ENCODE results near the gene CAMK1G. TPM values are rescaled to one million over a fixed set of nuclear protein-coding genes. Genes with fewer than 3 reads are reported as not detected.

Gene CAMK1G
- total and polyA plus RNA-seq, 2 donors (not counting 1 experiment from before 2014, with no cell fraction given): not detected

GRCh38 chr1:209629621-209630382 is 46.3 kb downstream of the CAMK1G start:
- Histone ChIP-seq H3K9me3 (ENCODE audit: control extremely low read depth in 1 of 3, control insufficient read depth in 2 of 3, insufficient read depth in 1 of 3, low read length in 2 of 3) (no peaks in the 10 kb centered on the region), H3K79me2 (ENCODE audit: control insufficient read depth, insufficient read depth, low read length) (no peaks in the 10 kb centered on the region), H3K4me3 (ENCODE audit: control extremely low read depth in 1 of 5, extremely low read depth in 1 of 5, insufficient read depth in 1 of 5, low read depth in 2 of 5, low read length in 4 of 5) (no peak overlapping the region), H3K27ac (ENCODE audit: low read length in 2 of 2) (no peak overlapping the region), H3K4me1 (ENCODE audit: control insufficient read depth in 2 of 2, insufficient read depth in 2 of 2, low read length in 2 of 2) (no peaks in the 10 kb centered on the region), H4K20me1 (ENCODE audit: control insufficient read depth, insufficient read depth, low read length, poor library complexity, severe bottlenecking) (no peaks in the 10 kb centered on the region), H3K9ac (ENCODE audit: low read length) (no peak overlapping the region), H3K4me2 (replicated peaks; ENCODE audit: low read depth, low read length, poor library complexity, severe bottlenecking) (no peak overlapping the region), H3K36me3 (replicated peaks in 1 of 2; ENCODE audit: control extremely low read depth in 1 of 2, control insufficient read depth in 1 of 2, extremely low read depth in 1 of 2, insufficient read depth in 2 of 2, low read length in 1 of 2) (no peaks in the 10 kb centered on the region), H3K27me3 (replicated peaks in 1 of 4; ENCODE audit: control extremely low read depth in 1 of 4, control insufficient read depth in 3 of 4, insufficient read depth in 4 of 4, low read length in 3 of 4) (peaks cover 0 to 7% (median 2%) of the 10 kb centered on the region in 4 experiments), H2AFZ (ENCODE audit: insufficient read depth, low read depth, low read length, poor library complexity, severe bottlenecking) (no peak overlapping the region)
- intact Hi-C loops (cut with micrococcal nuclease): no loop called here
- Mint-ChIP-seq H3K9me3 (ENCODE audit: insufficient read depth) (no peaks in the 10 kb centered on the region), H3K4me3 (no peak overlapping the region), H3K4me1 (peaks cover 6% of the 10 kb centered on the region), H3K27ac (no peak overlapping the region), H3K27me3 (peaks cover 9% of the 10 kb centered on the region)
- CTCF ChIA-PET: interaction anchor here (0.7 to 2.4 kb wide), 5 partner anchors 8 to 64 kb away, joined by 3 to 10 read pairs (median 3); no protein-coding TSS in a partner anchor
- WGBS (ENCODE audit: insufficient coverage): 95% methylated on average over 11 of the region's 11 CpGs
- DNase-seq (no peak), ATAC-seq (ENCODE audit: low read depth) (no peak)
- POLR2A ChIA-PET: no interaction called here
- TF ChIP-seq CTCF (IDR thresholded peaks at IDR 0.05): no peak
- no peak for TF ChIP-seq EZH2 (IDR thresholded peaks at IDR 0.05; ENCODE audit: borderline replicate concordance, insufficient read depth, low read depth, low read length, poor library complexity, severe bottlenecking)
